OCI-LY1 (cell line): ENCODE measurements around the gene NSD1.
A peak's percentile ranks its signal among the peaks of the same experiment; 100 is the strongest.

Experiments
- H2AFZ ChIP-seq: fragments of 200-600 bp; sonication (generic), shearing (Covaris generic); 2 replicates; pipeline ENCODE4 v1.6.0; 2014; ENCODE audit warnings: antibody characterized with exemption, mild to moderate bottlenecking, low read length
- H3F3A ChIP-seq: fragments of 200-600 bp; sonication (generic), shearing (Covaris generic); 2 replicates; pipeline ENCODE4 v1.6.0; 2014; ENCODE audit warnings: mild to moderate bottlenecking, antibody characterized with exemption, low read length, moderate library complexity; ENCODE audit not compliant: insufficient read depth
- H3K27ac ChIP-seq: fragments of 200-600 bp; sonication (generic); 2 replicates; pipeline ENCODE4 v1.5.1; 2014; ENCODE audit warnings: low read length, mixed run types, mild to moderate bottlenecking, low read depth; ENCODE audit not compliant: poor library complexity, severe bottlenecking
- H3K27me3 ChIP-seq: fragments of 200-600 bp; sonication (generic); 2 replicates; pipeline ENCODE4 v1.6.0; 2014; ENCODE audit warnings: antibody characterized with exemption, mild to moderate bottlenecking, low read length, moderate library complexity; ENCODE audit not compliant: insufficient read depth
- H3K36me3 ChIP-seq: fragments of 200-600 bp; sonication (generic); 2 replicates; pipeline ENCODE4 v1.6.1; 2014; ENCODE audit warnings: mild to moderate bottlenecking, antibody characterized with exemption, low read length, moderate library complexity, mixed read lengths; ENCODE audit not compliant: insufficient read depth
- H3K4me1 ChIP-seq: fragments of 200-600 bp; sonication (generic); 2 replicates; pipeline ENCODE4 v1.5.1; 2014; ENCODE audit warnings: mild to moderate bottlenecking, low read length, moderate library complexity; ENCODE audit not compliant: insufficient read depth, severe bottlenecking
- H3K4me2 ChIP-seq: fragments of 200-600 bp; sonication (generic), shearing (Covaris generic); 2 replicates; pipeline ENCODE4 v1.6.1; 2014; ENCODE audit warnings: low read length
- H3K4me3 ChIP-seq: fragments of 200-600 bp; sonication (generic); 2 replicates; pipeline ENCODE4 v1.5.1; 2014; ENCODE audit warnings: low read length, low read depth, mild to moderate bottlenecking, mixed read lengths; ENCODE audit not compliant: poor library complexity, severe bottlenecking
- H3K79me2 ChIP-seq: fragments of 200-600 bp; shearing (Covaris generic); 2 replicates; pipeline ENCODE4 v1.6.1; 2016; ENCODE audit warnings: mixed run types, low read length, mixed read lengths; ENCODE audit not compliant: insufficient read depth
- H3K9ac ChIP-seq: fragments of 200-600 bp; sonication (generic), shearing (Covaris generic); 2 replicates; pipeline ENCODE4 v1.6.1; 2014; ENCODE audit warnings: mild to moderate bottlenecking, low read length, mixed read lengths
- H3K9me2 ChIP-seq: fragments of 200-600 bp; sonication (generic), shearing (Covaris generic); 2 replicates; pipeline ENCODE4 v1.6.1; 2014; ENCODE audit warnings: low read depth, mild to moderate bottlenecking, low read length, mixed read lengths
- H3K9me3 ChIP-seq: fragments of 200-600 bp; shearing (Covaris generic); 2 replicates; pipeline ENCODE4 v1.6.1; 2014; ENCODE audit warnings: low read length, mixed read lengths
- H4K20me1 ChIP-seq: fragments of 200-600 bp; sonication (generic), shearing (Covaris generic); 2 replicates; pipeline ENCODE4 v1.6.0; 2016; ENCODE audit warnings: mild to moderate bottlenecking, low read length; ENCODE audit not compliant: insufficient read depth
- CTCF ChIP-seq: fragments of 200-600 bp; sonication (generic), shearing (Covaris generic); IDR thresholded peaks from 2 replicates; pipeline ENCODE4 v1.5.1; 2017; ENCODE audit warnings: mild to moderate bottlenecking, antibody characterized with exemption, low read length, moderate library complexity, mixed read lengths
- EZH2 ChIP-seq: fragments of 200-600 bp; sonication (generic), shearing (Covaris generic); IDR thresholded peaks from 2 replicates; pipeline ENCODE4 v1.8.0; 2017; ENCODE audit warnings: borderline replicate concordance, mixed run types, mild to moderate bottlenecking, antibody characterized with exemption, low read length, moderate library complexity, mixed read lengths

Gene NSD1

GRCh38 chr5:177306674-177307543 lies 173.3 kb downstream of the NSD1 start:
- Histone ChIP-seq H3K4me1 (peaks cover 51% of the 10 kb centered on the region), H3K9me2 (no peaks in the 10 kb centered on the region), H3K4me3 (no peak overlapping the region), H3K4me2 (no peak overlapping the region), H3K27me3 (no peaks in the 10 kb centered on the region), H4K20me1 (no peaks in the 10 kb centered on the region), H3F3A (no peaks in the 10 kb centered on the region), H3K36me3 (peaks cover 44% of the 10 kb centered on the region), H3K79me2 (peaks cover 13% of the 10 kb centered on the region), H3K27ac (peak overlapping the region; percentile 6), H3K9ac (no peak overlapping the region), H3K9me3 (no peaks in the 10 kb centered on the region), H2AFZ (no peak overlapping the region)
- TF ChIP-seq EZH2 (no peak), CTCF (peak; percentile 17; the same call in 1 of the 2 replicates)

- Histone ChIP-seq H3F3A (no peaks in the 10 kb centered on the region), H3K4me1 (peaks cover 52% of the 10 kb centered on the region), H3K36me3 (peaks cover 44% of the 10 kb centered on the region), H3K79me2 (peaks cover 13% of the 10 kb centered on the region), H3K9me3 (no peaks in the 10 kb centered on the region), H3K27ac (no peak overlapping the region), H4K20me1 (no peaks in the 10 kb centered on the region), H3K4me3 (no peak overlapping the region), H3K4me2 (no peak overlapping the region), H3K9me2 (no peaks in the 10 kb centered on the region), H2AFZ (no peak overlapping the region), H3K27me3 (no peaks in the 10 kb centered on the region), H3K9ac (no peak overlapping the region)
- no peak for TF ChIP-seq EZH2
- no peak for TF ChIP-seq CTCF
Measured at GRCh38 chr5:177307544-177308363, 174.2 kb downstream of the NSD1 start.

- peaks cover 57% of the 10 kb centered on the region for H3K4me1 ChIP-seq
- H3K9me3 ChIP-seq, result no peaks in the 10 kb centered on the region
- no peak overlapping the region for H2AFZ ChIP-seq
- TF ChIP-seq CTCF (no peak), EZH2 (no peak)
- H3K79me2 ChIP-seq, result peaks cover 13% of the 10 kb centered on the region
- H3F3A ChIP-seq, result no peaks in the 10 kb centered on the region
- peaks cover 44% of the 10 kb centered on the region for H3K36me3 ChIP-seq
- H3K27ac ChIP-seq, result peak overlapping the region; percentile 80
- H4K20me1 ChIP-seq, result no peaks in the 10 kb centered on the region
- no peak overlapping the region for H3K4me3 ChIP-seq
- H3K9ac ChIP-seq, result no peak overlapping the region; the same call in 1 of the 2 replicates
- H3K4me2 ChIP-seq, result no peak overlapping the region; the same call in 1 of the 2 replicates
- no peaks in the 10 kb centered on the region for H3K9me2 ChIP-seq
- H3K27me3 ChIP-seq, result no peaks in the 10 kb centered on the region
Measured at GRCh38 chr5:177308740-177309139, 175.2 kb downstream of the NSD1 start.
